ENCODE measurements around the gene WHRN.

The WHRN gene

GRCh38 chr9:114403153-114403756 is 102.0 kb downstream of the WHRN start:
- Histone ChIP-seq H3K27me3 (ENCODE audit: control insufficient read depth in 5 of 5, insufficient read depth in 4 of 5, low read length in 5 of 5) (no peaks in the 10 kb centered on the region), H3K27ac (ENCODE audit: low read depth, low read length) (no peak overlapping the region), H3K4me1 (ENCODE audit: control insufficient read depth in 5 of 5, insufficient read depth in 5 of 5, low read length in 5 of 5) (peaks cover 0 to 6% (median 3%) of the 10 kb centered on the region in 5 donors), H3K9ac (ENCODE audit: low read length in 5 of 5) (no peak overlapping the region), H3K36me3 (ENCODE audit: control insufficient read depth in 5 of 5, insufficient read depth in 5 of 5, low read length in 5 of 5) (peaks cover 0 to 2% (median 0%) of the 10 kb centered on the region in 5 donors), H3K4me3 (ENCODE audit: low read depth in 1 of 5, low read length in 5 of 5) (no peak overlapping the region), H3K9me3 (ENCODE audit: control insufficient read depth in 5 of 5, low read length in 5 of 5) (no peaks in the 10 kb centered on the region)

GRCh38 chr9:114401344-114401743 is 103.9 kb downstream of the WHRN start:
- Histone ChIP-seq H3K27ac (ENCODE audit: low read depth, low read length) (no peak overlapping the region), H3K4me3 (ENCODE audit: low read depth in 1 of 5, low read length in 5 of 5) (no peak overlapping the region), H3K27me3 (ENCODE audit: control insufficient read depth in 5 of 5, insufficient read depth in 4 of 5, low read length in 5 of 5) (no peaks in the 10 kb centered on the region), H3K9me3 (ENCODE audit: control insufficient read depth in 5 of 5, low read length in 5 of 5) (no peaks in the 10 kb centered on the region), H3K4me1 (ENCODE audit: control insufficient read depth in 5 of 5, insufficient read depth in 5 of 5, low read length in 5 of 5) (peaks cover 7 to 23% (median 12%) of the 10 kb centered on the region in 5 donors), H3K9ac (ENCODE audit: low read length in 5 of 5) (no peak overlapping the region), H3K36me3 (ENCODE audit: control insufficient read depth in 5 of 5, insufficient read depth in 5 of 5, low read length in 5 of 5) (peaks cover 0 to 2% (median 0%) of the 10 kb centered on the region in 5 donors)

GRCh38 chr9:114400772-114401171 is 104.5 kb downstream of the WHRN start:
- peak overlapping the region in 1 of 5 donors; percentile 8 for H3K9ac ChIP-seq (ENCODE audit: low read length in 5 of 5)
- H3K9me3 ChIP-seq (ENCODE audit: control insufficient read depth in 5 of 5, low read length in 5 of 5) = no peaks in the 10 kb centered on the region
- no peak overlapping the region for H3K27ac ChIP-seq (ENCODE audit: low read depth, low read length)
- H3K27me3 ChIP-seq (ENCODE audit: control insufficient read depth in 5 of 5, insufficient read depth in 4 of 5, low read length in 5 of 5) = no peaks in the 10 kb centered on the region
- H3K4me1 ChIP-seq (ENCODE audit: control insufficient read depth in 5 of 5, insufficient read depth in 5 of 5, low read length in 5 of 5) = peaks cover 8 to 29% (median 17%) of the 10 kb centered on the region in 5 donors
- H3K4me3 ChIP-seq (ENCODE audit: low read depth in 1 of 5, low read length in 5 of 5) = no peak overlapping the region
- peaks cover 0 to 2% (median 0%) of the 10 kb centered on the region in 5 donors for H3K36me3 ChIP-seq (ENCODE audit: control insufficient read depth in 5 of 5, insufficient read depth in 5 of 5, low read length in 5 of 5)

- Histone ChIP-seq H3K36me3 (ENCODE audit: control insufficient read depth in 5 of 5, insufficient read depth in 5 of 5, low read length in 5 of 5) (peaks cover 0 to 2% (median 0%) of the 10 kb centered on the region in 5 donors), H3K9ac (ENCODE audit: low read length in 5 of 5) (no peak overlapping the region), H3K4me1 (ENCODE audit: control insufficient read depth in 5 of 5, insufficient read depth in 5 of 5, low read length in 5 of 5) (peaks cover 10 to 32% (median 22%) of the 10 kb centered on the region in 5 donors), H3K27me3 (ENCODE audit: control insufficient read depth in 5 of 5, insufficient read depth in 4 of 5, low read length in 5 of 5) (no peaks in the 10 kb centered on the region), H3K9me3 (ENCODE audit: control insufficient read depth in 5 of 5, low read length in 5 of 5) (no peaks in the 10 kb centered on the region), H3K4me3 (ENCODE audit: low read depth in 1 of 5, low read length in 5 of 5) (no peak overlapping the region), H3K27ac (ENCODE audit: low read depth, low read length) (no peak overlapping the region)
Observed at GRCh38 chr9:114400219-114400618, 105.1 kb downstream of the WHRN start.

- H3K4me1 ChIP-seq (ENCODE audit: control insufficient read depth in 5 of 5, insufficient read depth in 5 of 5, low read length in 5 of 5) = peaks cover 14 to 40% (median 30%) of the 10 kb centered on the region in 5 donors
- H3K36me3 ChIP-seq (ENCODE audit: control insufficient read depth in 5 of 5, insufficient read depth in 5 of 5, low read length in 5 of 5) = peaks cover 0 to 2% (median 0%) of the 10 kb centered on the region in 5 donors
- H3K9me3 ChIP-seq (ENCODE audit: control insufficient read depth in 5 of 5, low read length in 5 of 5) = no peaks in the 10 kb centered on the region
- H3K4me3 ChIP-seq (ENCODE audit: low read depth in 1 of 5, low read length in 5 of 5) = no peak overlapping the region
- H3K27me3 ChIP-seq (ENCODE audit: control insufficient read depth in 5 of 5, insufficient read depth in 4 of 5, low read length in 5 of 5) = no peaks in the 10 kb centered on the region
- no peak overlapping the region for H3K9ac ChIP-seq (ENCODE audit: low read length in 5 of 5)
- H3K27ac ChIP-seq (ENCODE audit: low read depth, low read length) = no peak overlapping the region
Observed at GRCh38 chr9:114399381-114399780, 105.9 kb downstream of the WHRN start.

GRCh38 chr9:114397848-114398605 is 107.2 kb downstream of the WHRN start:
- H3K4me1 ChIP-seq (ENCODE audit: control insufficient read depth in 5 of 5, insufficient read depth in 5 of 5, low read length in 5 of 5) = peaks cover 14 to 49% (median 34%) of the 10 kb centered on the region in 5 donors
- H3K27ac ChIP-seq (ENCODE audit: low read depth, low read length) = peak overlapping the region; percentile 92
- peak overlapping the region; percentile 77 to 88 (median 77) for H3K4me3 ChIP-seq (ENCODE audit: low read depth in 1 of 5, low read length in 5 of 5)
- peak overlapping the region; percentile 0 to 88 (median 81) for H3K9ac ChIP-seq (ENCODE audit: low read length in 5 of 5)
- peaks cover 0 to 2% (median 0%) of the 10 kb centered on the region in 5 donors for H3K36me3 ChIP-seq (ENCODE audit: control insufficient read depth in 5 of 5, insufficient read depth in 5 of 5, low read length in 5 of 5)
- H3K9me3 ChIP-seq (ENCODE audit: control insufficient read depth in 5 of 5, low read length in 5 of 5) = no peaks in the 10 kb centered on the region
- no peaks in the 10 kb centered on the region for H3K27me3 ChIP-seq (ENCODE audit: control insufficient read depth in 5 of 5, insufficient read depth in 4 of 5, low read length in 5 of 5)

GRCh38 chr9:114397219-114397847 is 107.9 kb downstream of the WHRN start:
- no peaks in the 10 kb centered on the region for H3K27me3 ChIP-seq (ENCODE audit: control insufficient read depth in 5 of 5, insufficient read depth in 4 of 5, low read length in 5 of 5)
- H3K36me3 ChIP-seq (ENCODE audit: control insufficient read depth in 5 of 5, insufficient read depth in 5 of 5, low read length in 5 of 5) = no peaks in the 10 kb centered on the region
- H3K4me1 ChIP-seq (ENCODE audit: control insufficient read depth in 5 of 5, insufficient read depth in 5 of 5, low read length in 5 of 5) = peaks cover 16 to 56% (median 40%) of the 10 kb centered on the region in 5 donors
- H3K4me3 ChIP-seq (ENCODE audit: low read depth in 1 of 5, low read length in 5 of 5) = peak overlapping the region; percentile 77 to 88 (median 77)
- H3K27ac ChIP-seq (ENCODE audit: low read depth, low read length) = peak overlapping the region; percentile 92
- H3K9me3 ChIP-seq (ENCODE audit: control insufficient read depth in 5 of 5, low read length in 5 of 5) = no peaks in the 10 kb centered on the region
- H3K9ac ChIP-seq (ENCODE audit: low read length in 5 of 5) = peak overlapping the region; percentile 0 to 88 (median 68)

- H3K36me3 ChIP-seq (ENCODE audit: control insufficient read depth in 5 of 5, insufficient read depth in 5 of 5, low read length in 5 of 5) = no peaks in the 10 kb centered on the region
- H3K4me3 ChIP-seq (ENCODE audit: low read depth in 1 of 5, low read length in 5 of 5) = peak overlapping the region; percentile 77 to 88 (median 77)
- H3K4me1 ChIP-seq (ENCODE audit: control insufficient read depth in 5 of 5, insufficient read depth in 5 of 5, low read length in 5 of 5) = peaks cover 20 to 62% (median 47%) of the 10 kb centered on the region in 5 donors
- H3K9ac ChIP-seq (ENCODE audit: low read length in 5 of 5) = peak overlapping the region in 4 of 5 donors; percentile 52 to 88 (median 76)
- no peaks in the 10 kb centered on the region for H3K9me3 ChIP-seq (ENCODE audit: control insufficient read depth in 5 of 5, low read length in 5 of 5)
- peak overlapping the region; percentile 92 for H3K27ac ChIP-seq (ENCODE audit: low read depth, low read length)
- no peaks in the 10 kb centered on the region for H3K27me3 ChIP-seq (ENCODE audit: control insufficient read depth in 5 of 5, insufficient read depth in 4 of 5, low read length in 5 of 5)
Observed at GRCh38 chr9:114396558-114397218, 108.6 kb downstream of the WHRN start.

- no peaks in the 10 kb centered on the region for H3K36me3 ChIP-seq (ENCODE audit: control insufficient read depth in 5 of 5, insufficient read depth in 5 of 5, low read length in 5 of 5)
- peak overlapping the region; percentile 92 for H3K27ac ChIP-seq (ENCODE audit: low read depth, low read length)
- H3K4me3 ChIP-seq (ENCODE audit: low read depth in 1 of 5, low read length in 5 of 5) = peak overlapping the region in 1 of 5 donors; percentile 5
- peak overlapping the region in 2 of 5 donors; percentile 58 to 72 for H3K9ac ChIP-seq (ENCODE audit: low read length in 5 of 5)
- H3K9me3 ChIP-seq (ENCODE audit: control insufficient read depth in 5 of 5, low read length in 5 of 5) = no peaks in the 10 kb centered on the region
- peaks cover 21 to 69% (median 54%) of the 10 kb centered on the region in 5 donors for H3K4me1 ChIP-seq (ENCODE audit: control insufficient read depth in 5 of 5, insufficient read depth in 5 of 5, low read length in 5 of 5)
- H3K27me3 ChIP-seq (ENCODE audit: control insufficient read depth in 5 of 5, insufficient read depth in 4 of 5, low read length in 5 of 5) = no peaks in the 10 kb centered on the region
Observed at GRCh38 chr9:114395768-114396167, 109.5 kb downstream of the WHRN start.
